ENCODE data around the gene LRIF1. TPM values are rescaled to one million over a fixed set of nuclear protein-coding genes. Genes with fewer than 3 reads are reported as not detected.

The LRIF1 gene
- total RNA-seq, 4 donors from 2014 or later, result 8.3 to 16.7 (median 12.3) TPM

DNA sequence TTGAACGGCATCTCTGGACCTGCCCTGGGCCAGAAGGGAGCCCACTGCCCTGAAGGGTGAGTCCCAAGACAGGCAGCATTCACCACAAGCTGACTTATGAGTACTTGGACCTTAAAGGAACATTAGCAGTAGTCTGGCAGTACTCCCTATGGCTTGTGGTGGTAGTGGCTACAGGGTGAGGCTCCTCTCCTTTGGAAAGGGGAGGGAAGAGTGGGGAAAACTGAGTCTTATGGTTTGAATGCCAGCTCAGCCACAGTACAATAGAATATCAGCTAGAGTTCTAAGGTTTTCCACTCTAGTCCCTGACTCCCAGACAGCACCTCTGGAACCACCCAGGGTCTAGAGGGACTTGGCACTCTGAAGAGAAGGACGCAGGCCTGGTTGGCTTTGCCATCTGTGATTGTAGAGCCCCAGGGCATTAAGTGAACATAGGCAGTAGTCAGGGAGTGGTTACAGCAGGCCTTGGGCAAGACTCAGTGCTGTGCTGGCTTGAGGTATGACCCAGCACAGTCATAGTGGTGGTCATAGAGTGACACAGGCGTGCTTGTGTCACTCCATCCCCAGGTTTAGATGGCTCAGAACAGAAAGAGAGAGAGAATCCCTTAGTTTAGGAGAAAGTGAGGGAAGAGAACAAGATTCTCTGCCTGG lies 59.7 kb downstream of the LRIF1 start:
- ATAC-seq (no peak), DNase-seq (no peak)
- no peak overlapping the region for H3K27ac ChIP-seq
- in situ Hi-C loops (cut with MboI; ENCODE audit: low sequenced_read_pairs in 4 of 4), result no loop called here
- no peaks in the 10 kb centered on the region for H3K9me3 ChIP-seq
- TF ChIP-seq POLR2A (IDR thresholded peaks at IDR 0.05), result no peak
- TF ChIP-seq, protein P1, sequence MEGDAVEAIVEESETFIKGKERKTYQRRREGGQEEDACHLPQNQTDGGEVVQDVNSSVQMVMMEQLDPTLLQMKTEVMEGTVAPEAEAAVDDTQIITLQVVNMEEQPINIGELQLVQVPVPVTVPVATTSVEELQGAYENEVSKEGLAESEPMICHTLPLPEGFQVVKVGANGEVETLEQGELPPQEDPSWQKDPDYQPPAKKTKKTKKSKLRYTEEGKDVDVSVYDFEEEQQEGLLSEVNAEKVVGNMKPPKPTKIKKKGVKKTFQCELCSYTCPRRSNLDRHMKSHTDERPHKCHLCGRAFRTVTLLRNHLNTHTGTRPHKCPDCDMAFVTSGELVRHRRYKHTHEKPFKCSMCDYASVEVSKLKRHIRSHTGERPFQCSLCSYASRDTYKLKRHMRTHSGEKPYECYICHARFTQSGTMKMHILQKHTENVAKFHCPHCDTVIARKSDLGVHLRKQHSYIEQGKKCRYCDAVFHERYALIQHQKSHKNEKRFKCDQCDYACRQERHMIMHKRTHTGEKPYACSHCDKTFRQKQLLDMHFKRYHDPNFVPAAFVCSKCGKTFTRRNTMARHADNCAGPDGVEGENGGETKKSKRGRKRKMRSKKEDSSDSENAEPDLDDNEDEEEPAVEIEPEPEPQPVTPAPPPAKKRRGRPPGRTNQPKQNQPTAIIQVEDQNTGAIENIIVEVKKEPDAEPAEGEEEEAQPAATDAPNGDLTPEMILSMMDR (IDR thresholded peaks at IDR 0.05 in 4 of 5, conservative IDR thresholded peaks at IDR 0.05 in 1 of 5), result no peak
- H3K27me3 ChIP-seq, result no peaks in the 10 kb centered on the region
- H3K36me3 ChIP-seq, result no peaks in the 10 kb centered on the region
- no peak overlapping the region for H3K4me3 ChIP-seq
- intact Hi-C loops (cut with DNase I; ENCODE audit: low total_unique reads), result no loop called here
- no peaks in the 10 kb centered on the region for H3K4me1 ChIP-seq

DNA sequence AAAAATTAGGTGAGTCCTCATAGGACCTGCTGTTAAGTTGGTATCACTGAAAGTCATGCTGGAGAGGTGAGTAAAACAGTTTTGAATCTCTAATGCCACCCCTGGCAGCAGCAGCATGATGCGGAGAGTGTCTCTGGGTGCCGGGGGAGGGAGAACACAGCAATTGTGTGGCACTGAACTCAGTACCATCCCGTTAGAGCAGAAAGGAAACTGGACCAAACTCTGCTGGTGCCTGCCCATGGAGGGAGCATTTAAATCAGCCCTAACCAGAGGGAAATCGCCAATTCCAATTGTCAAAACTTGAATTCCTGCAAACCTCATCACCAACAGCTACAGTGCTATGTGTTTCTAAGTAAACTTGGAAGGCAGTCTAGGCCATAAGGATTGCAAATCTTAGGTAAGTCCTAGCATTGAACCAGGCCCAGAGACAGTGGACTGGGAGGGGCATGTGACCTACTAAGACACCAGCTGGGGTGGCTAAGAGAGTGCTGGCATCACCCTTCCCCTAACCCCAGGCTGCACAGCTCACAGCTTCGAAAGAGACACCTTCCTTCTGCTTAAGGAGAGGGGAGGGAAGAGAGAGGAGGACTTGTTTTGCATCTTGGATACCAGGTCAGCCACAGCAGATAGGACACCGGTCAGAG lies 60.8 kb downstream of the LRIF1 start:
- no peak for ATAC-seq

DNA sequence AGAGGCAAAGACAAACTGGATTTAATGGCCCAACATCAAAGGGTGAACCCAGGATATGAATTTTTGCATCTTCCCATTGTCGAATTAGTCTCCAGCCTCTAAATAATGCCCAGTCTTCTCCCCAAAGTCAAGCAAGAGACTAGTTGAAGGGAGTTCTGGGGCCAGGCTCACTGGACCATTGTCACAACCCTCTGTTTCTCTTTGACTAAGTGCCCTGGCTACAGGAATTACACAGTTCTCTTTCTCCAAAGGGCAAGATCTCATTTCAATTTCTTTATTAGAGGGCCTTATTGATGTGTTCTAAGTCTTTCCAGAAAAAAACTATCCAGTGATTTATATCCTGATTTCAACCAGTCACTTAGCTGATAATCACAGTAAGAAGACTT lies 64.3 kb downstream of the LRIF1 start:
- DNase-seq (no peak), ATAC-seq (no peak)
- H3K4me1 ChIP-seq, result no peaks in the 10 kb centered on the region
- no peaks in the 10 kb centered on the region for H3K9me3 ChIP-seq
- H3K27ac ChIP-seq, result no peak overlapping the region
- no peak for TF ChIP-seq POLR2A (IDR thresholded peaks at IDR 0.05)
- TF ChIP-seq, protein P1 (IDR thresholded peaks at IDR 0.05 in 4 of 5, conservative IDR thresholded peaks at IDR 0.05 in 1 of 5), result no peak
- H3K4me3 ChIP-seq, result no peak overlapping the region
- H3K36me3 ChIP-seq, result no peaks in the 10 kb centered on the region
- intact Hi-C loops (cut with DNase I; ENCODE audit: low total_unique reads) (no loop called here), in situ Hi-C loops (cut with MboI; ENCODE audit: low sequenced_read_pairs in 4 of 4) (no loop called here)
- no peaks in the 10 kb centered on the region for H3K27me3 ChIP-seq

More for the DNA sequence above, 60.8 kb downstream of the LRIF1 start:
- no peaks in the 10 kb centered on the region for H3K4me1 ChIP-seq
- H3K27ac ChIP-seq, result no peak overlapping the region
- in situ Hi-C loops (cut with MboI; ENCODE audit: low sequenced_read_pairs in 4 of 4), result no loop called here
- TF ChIP-seq POLR2A (IDR thresholded peaks at IDR 0.05), result no peak
- TF ChIP-seq, protein P1 (IDR thresholded peaks at IDR 0.05 in 4 of 5, conservative IDR thresholded peaks at IDR 0.05 in 1 of 5), result no peak
- H3K9me3 ChIP-seq, result no peaks in the 10 kb centered on the region
- no peak overlapping the region for H3K4me3 ChIP-seq
- no peak for DNase-seq
- H3K36me3 ChIP-seq, result no peaks in the 10 kb centered on the region
- no peaks in the 10 kb centered on the region for H3K27me3 ChIP-seq
- intact Hi-C loops (cut with DNase I; ENCODE audit: low total_unique reads), result no loop called here

DNA sequence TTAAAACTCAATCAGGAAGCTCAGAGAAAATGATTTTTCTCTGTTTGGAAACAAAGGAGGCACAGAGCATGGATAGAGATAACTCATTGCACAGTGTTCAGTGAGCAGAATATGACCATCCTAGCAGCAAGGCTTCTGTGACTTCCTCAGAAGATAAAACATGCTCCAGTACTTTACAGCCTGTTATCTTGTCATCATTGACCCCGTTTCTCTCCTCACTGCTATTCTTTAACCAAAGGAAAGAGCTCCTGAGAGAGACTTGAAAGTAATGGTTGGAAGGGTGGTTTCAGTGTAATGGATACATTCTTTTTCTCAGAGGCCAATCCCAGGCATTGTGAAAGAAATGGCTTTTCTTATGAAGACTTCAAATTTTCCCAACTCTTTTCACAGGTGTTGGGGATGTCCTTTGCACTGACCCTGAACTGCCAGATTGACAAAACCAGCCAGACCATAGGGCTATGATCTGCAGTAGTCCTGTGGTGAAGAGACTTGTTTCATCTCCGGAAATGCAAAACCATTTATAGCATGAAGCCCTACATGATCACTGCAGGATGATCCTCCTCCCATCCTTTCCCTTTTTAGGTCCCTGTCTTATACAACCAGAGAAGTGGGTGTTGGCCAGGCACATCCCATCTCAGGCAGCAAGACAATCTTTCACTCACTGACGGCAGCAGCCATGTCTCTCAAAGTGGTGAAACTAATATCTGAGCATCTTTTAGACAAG lies 64.8 kb downstream of the LRIF1 start:
- DNase-seq, result no peak
- Histone ChIP-seq H3K27ac (no peak overlapping the region), H3K36me3 (no peaks in the 10 kb centered on the region), H3K27me3 (no peaks in the 10 kb centered on the region), H3K4me3 (no peak overlapping the region), H3K9me3 (no peaks in the 10 kb centered on the region), H3K4me1 (no peaks in the 10 kb centered on the region)
- intact Hi-C loops (cut with DNase I; ENCODE audit: low total_unique reads), result no loop called here
- TF ChIP-seq POLR2A (IDR thresholded peaks at IDR 0.05), result no peak
- TF ChIP-seq, protein P1 (IDR thresholded peaks at IDR 0.05 in 4 of 5, conservative IDR thresholded peaks at IDR 0.05 in 1 of 5), result no peak
- in situ Hi-C loops (cut with MboI; ENCODE audit: low sequenced_read_pairs in 4 of 4), result no loop called here
- ATAC-seq, result no peak

All from gastrocnemius medialis (tissue), 4 donors.